Suprapubic skin (tissue), 3 donors: ENCODE measurements around the gene TCTN1.

ENCODE experiments used
- POLR2AphosphoS5 ChIP-seq, 3 donors: sonication (generic); formaldehyde crosslinking; IDR thresholded peaks; one replicate each; pipeline ENCODE4 v1.6.1; 2017; ENCODE audit warnings: antibody characterized with exemption in 3 of 3
- TF ChIP-seq, protein P1 (sequence below), 2 donors: fragments of 200-600 bp in 1 of 2; fragments of 450-650 bp in 1 of 2; sonication (generic) in 1 of 2; IDR thresholded peaks; one replicate each; pipeline ENCODE4 v1.5.1; 2016 to 2019; ENCODE audit warnings: antibody characterized with exemption in 2 of 2, mild to moderate bottlenecking in 1 of 2, moderate library complexity in 1 of 2

DNA sequence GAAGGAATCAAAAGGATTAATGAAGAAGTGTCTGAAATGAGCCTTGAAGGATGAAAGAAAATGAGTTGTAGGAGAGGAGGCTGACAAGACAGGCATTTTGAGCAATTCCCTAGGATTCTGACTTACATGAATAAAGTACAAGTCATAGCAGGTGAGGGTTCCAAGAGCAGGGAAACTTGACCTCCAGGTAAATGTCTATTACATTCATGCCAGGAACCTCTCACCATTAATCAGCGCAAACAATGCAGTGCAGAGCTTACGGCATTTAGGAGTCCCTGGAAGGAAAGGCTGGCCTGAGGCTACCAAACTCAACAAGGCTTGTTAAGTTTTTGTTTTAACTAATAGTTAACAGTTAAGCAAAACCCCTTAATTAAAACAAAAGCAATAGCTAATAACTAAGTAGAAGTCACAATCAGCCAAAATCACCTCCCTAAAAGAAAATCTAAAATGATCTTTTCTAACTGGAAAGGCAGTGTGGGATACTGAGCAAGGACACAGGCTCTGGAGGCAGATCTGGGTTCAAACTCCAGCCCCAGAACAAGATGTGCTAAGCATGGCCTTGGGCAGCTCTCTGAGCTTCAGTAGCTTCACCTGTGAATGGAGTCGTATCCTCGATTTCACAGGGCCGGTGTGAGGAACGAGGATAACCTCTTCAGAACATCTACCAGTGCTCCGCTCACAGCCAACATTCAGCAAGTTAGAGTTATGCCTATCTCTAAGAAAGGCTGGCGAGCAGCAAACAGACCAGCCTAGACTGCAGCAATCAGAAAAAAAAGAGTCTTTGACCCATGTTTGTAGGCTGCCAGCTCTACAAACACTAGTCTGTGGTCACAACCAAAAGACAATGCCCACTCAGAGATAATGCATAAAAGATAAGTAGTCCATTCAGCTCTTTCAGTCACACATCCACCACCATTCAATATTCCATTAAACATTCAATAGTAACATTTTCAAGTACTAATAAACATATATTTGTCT, 47.7 kb upstream of the TCTN1 start:
- TF ChIP-seq, protein P1, sequence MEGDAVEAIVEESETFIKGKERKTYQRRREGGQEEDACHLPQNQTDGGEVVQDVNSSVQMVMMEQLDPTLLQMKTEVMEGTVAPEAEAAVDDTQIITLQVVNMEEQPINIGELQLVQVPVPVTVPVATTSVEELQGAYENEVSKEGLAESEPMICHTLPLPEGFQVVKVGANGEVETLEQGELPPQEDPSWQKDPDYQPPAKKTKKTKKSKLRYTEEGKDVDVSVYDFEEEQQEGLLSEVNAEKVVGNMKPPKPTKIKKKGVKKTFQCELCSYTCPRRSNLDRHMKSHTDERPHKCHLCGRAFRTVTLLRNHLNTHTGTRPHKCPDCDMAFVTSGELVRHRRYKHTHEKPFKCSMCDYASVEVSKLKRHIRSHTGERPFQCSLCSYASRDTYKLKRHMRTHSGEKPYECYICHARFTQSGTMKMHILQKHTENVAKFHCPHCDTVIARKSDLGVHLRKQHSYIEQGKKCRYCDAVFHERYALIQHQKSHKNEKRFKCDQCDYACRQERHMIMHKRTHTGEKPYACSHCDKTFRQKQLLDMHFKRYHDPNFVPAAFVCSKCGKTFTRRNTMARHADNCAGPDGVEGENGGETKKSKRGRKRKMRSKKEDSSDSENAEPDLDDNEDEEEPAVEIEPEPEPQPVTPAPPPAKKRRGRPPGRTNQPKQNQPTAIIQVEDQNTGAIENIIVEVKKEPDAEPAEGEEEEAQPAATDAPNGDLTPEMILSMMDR (IDR thresholded peaks at IDR 0.05), result no peak
- no peak for TF ChIP-seq POLR2AphosphoS5 (IDR thresholded peaks at IDR 0.05)
